B cell (primary cell): ENCODE data around the gene FES. TPM values are rescaled to one million over a fixed set of nuclear protein-coding genes. Genes with fewer than 3 reads are reported as not detected.
A peak's percentile ranks its signal among the peaks of the same experiment; 100 is the strongest.

Experiments used
- ATAC-seq: fragments of 200-7000 bp; cut with Tn5 transposase; one replicate; pipeline ENCODE4 v1.10.0; 2021; ENCODE audit warnings: low read depth, mild to moderate bottlenecking, moderate number of reproducible peaks, moderate library complexity
- CTCF ChIA-PET: fragments of 350-600 bp; sonication (Branson Sonifier 250); formaldehyde crosslinking; loops from one replicate; lab custom pipeline; 2021; ENCODE audit warnings: antibody characterized with exemption, inconsistent platforms; lab: Charles Lee
- POLR2A ChIA-PET: fragments of 350-600 bp; sonication (Branson Sonifier 250); formaldehyde crosslinking; loops from one replicate; lab custom pipeline; 2021; ENCODE audit warnings: antibody characterized with exemption; lab: Charles Lee
- DNase-seq: peaks from one replicate; pipeline ENCODE4 v3.0.0; 2013
- H2AFZ ChIP-seq: 2 replicates; pipeline ENCODE4 v1.6.1; 2012; ENCODE audit warnings: mild to moderate bottlenecking, low read depth, low read length; ENCODE audit not compliant: insufficient read depth, poor library complexity, severe bottlenecking
- H3K27ac ChIP-seq, 2 donors: 1 replicate in 1 of 2; 2 replicates in 1 of 2; pipeline ENCODE4 v1.5.1; 2012 to 2013; ENCODE audit warnings: low read length in 2 of 2, mild to moderate bottlenecking in 2 of 2, moderate library complexity in 1 of 2
- H3K27me3 ChIP-seq, 4 experiments: fragments of 200-600 bp in 1 of 4; sonication (generic) in 1 of 4; replicated peaks in 1 of 4; 1 replicate in 2 of 4; 2 replicates in 2 of 4; pipeline versions ENCODE4 v1.6.1 to v1.7.0; 2013 to 2016; ENCODE audit warnings: low read length in 3 of 4, mild to moderate bottlenecking in 2 of 4, mixed read lengths in 1 of 4, moderate library complexity in 1 of 4; ENCODE audit not compliant: insufficient read depth in 4 of 4, control insufficient read depth in 3 of 4; ENCODE audit errors: control extremely low read depth in 1 of 4
- H3K36me3 ChIP-seq, 2 experiments: replicated peaks in 1 of 2; 1 replicate in 1 of 2; 2 replicates in 1 of 2; pipeline versions ENCODE4 v1.6.1 to v1.7.1; 2013; ENCODE audit warnings: low read length in 1 of 2; ENCODE audit not compliant: insufficient read depth in 2 of 2, control insufficient read depth in 1 of 2; ENCODE audit errors: control extremely low read depth in 1 of 2, extremely low read depth in 1 of 2
- H3K4me1 ChIP-seq, 2 donors: fragments of 200-600 bp in 1 of 2; sonication (generic) in 1 of 2; 1 replicate in 1 of 2; 2 replicates in 1 of 2; pipeline versions ENCODE4 v1.5.1 to v1.6.1; 2013 to 2017; ENCODE audit warnings: low read length in 2 of 2; ENCODE audit not compliant: control insufficient read depth in 2 of 2, insufficient read depth in 2 of 2
- H3K4me2 ChIP-seq: replicated peaks from 2 replicates; pipeline ENCODE3; 2012; ENCODE audit warnings: mild to moderate bottlenecking, low read depth, low read length; ENCODE audit not compliant: poor library complexity, severe bottlenecking
- H3K4me3 ChIP-seq, 5 experiments: fragments of 200-600 bp in 1 of 5; sonication (generic) in 1 of 5; 1 replicate in 3 of 5; 2 replicates in 2 of 5; pipeline versions ENCODE4 v1.5.1 to v1.7.0; 2011 to 2016; ENCODE audit warnings: low read length in 4 of 5, mild to moderate bottlenecking in 4 of 5, low read depth in 2 of 5, control low read depth in 1 of 5, moderate library complexity in 1 of 5; ENCODE audit not compliant: insufficient read depth in 1 of 5; ENCODE audit errors: control extremely low read depth in 1 of 5, extremely low read depth in 1 of 5
- H3K79me2 ChIP-seq: fragments of 200-600 bp; sonication (generic); one replicate; pipeline ENCODE4 v1.6.0; 2016; ENCODE audit warnings: low read length; ENCODE audit not compliant: control insufficient read depth, insufficient read depth
- H3K9ac ChIP-seq: fragments of 200-600 bp; sonication (generic); 2 replicates; pipeline ENCODE4 v1.6.1; 2017; ENCODE audit warnings: mild to moderate bottlenecking, low read length, moderate library complexity
- H3K9me3 ChIP-seq, 3 donors: one replicate each; pipeline versions ENCODE4 v1.6.1 to v1.7.1; 2013; ENCODE audit warnings: low read length in 2 of 3; ENCODE audit not compliant: control insufficient read depth in 2 of 3, insufficient read depth in 1 of 3; ENCODE audit errors: control extremely low read depth in 1 of 3
- H4K20me1 ChIP-seq: 2 replicates; pipeline ENCODE4 v1.6.0; 2012; ENCODE audit warnings: mild to moderate bottlenecking, low read length; ENCODE audit not compliant: insufficient read depth, control insufficient read depth, poor library complexity, severe bottlenecking
- H3K27ac Mint-ChIP-seq: one replicate; pipeline ENCODE4 v1.8.0; 2021; ENCODE audit warnings: mixed read lengths
- H3K27me3 Mint-ChIP-seq: one replicate; pipeline ENCODE4 v1.8.0; 2021; ENCODE audit warnings: mixed read lengths
- H3K4me1 Mint-ChIP-seq: one replicate; pipeline ENCODE4 v1.8.0; 2021; ENCODE audit warnings: mixed read lengths
- H3K4me3 Mint-ChIP-seq: one replicate; pipeline ENCODE4 v1.8.0; 2021; ENCODE audit warnings: mixed read lengths
- H3K9me3 Mint-ChIP-seq: one replicate; pipeline ENCODE4 v1.8.0; 2022; ENCODE audit warnings: mixed read lengths; ENCODE audit not compliant: insufficient read depth
- CTCF ChIP-seq: fragments of 200-600 bp; IDR thresholded peaks from one replicate; pipeline ENCODE4 v1.8.0; 2022; ENCODE audit warnings: antibody characterized with exemption, mild to moderate bottlenecking
- EZH2 ChIP-seq: IDR thresholded peaks from 2 replicates; pipeline ENCODE4 v1.6.1; 2012; ENCODE audit warnings: borderline replicate concordance, low read depth, mild to moderate bottlenecking, moderate library complexity, low read length; ENCODE audit not compliant: insufficient read depth, poor library complexity, severe bottlenecking
- WGBS: methylation state at CpG from one replicate; pipeline ENCODE4 v1.1.5; 2013; ENCODE audit warnings: missing lambda C conversion rate; ENCODE audit not compliant: insufficient coverage; 5-methylcytosine and 5-hydroxymethylcytosine counted together
- intact Hi-C: fragments of 100-400 bp; cut with micrococcal nuclease; formaldehyde crosslinking; loops from one replicate; pipeline ENCODE4 v1.10.0; 2022
- polyA plus RNA-seq: library from polyadenylated mRNA; depleted of rRNA; stranded (reverse); fragments of >200 nt; gene quantifications from 2 replicates; pipeline ENCODE4 v1.2.3, GENCODE V29; 2012
- total RNA-seq, 2 donors: library from RNA; stranded (reverse); fragments of 120-200 nt in 1 of 2; gene quantifications; 1 replicate in 1 of 2; 2 replicates in 1 of 2; pipeline versions ENCODE4 v1.2.3 to v1.2.4, GENCODE V29; 2013 to 2022

The FES gene
- total and polyA plus RNA-seq, 2 donors (not counting 1 experiment from before 2014, with no cell fraction given): 23.9 to 31.4 TPM

GRCh38 chr15:90868261-90868689 is 16.0 kb upstream of the FES start, which contains the start of gene FURIN:
Gene FURIN (plus strand): TSS chr15:90868588. CDS start chr15:90875741, 7,153 bp downstream.
- Histone ChIP-seq H3K4me2 (peak within 1 kb of the TSS; percentile 98), H3K9ac (peak within 1 kb of the TSS; percentile 1)

More at GRCh38 chr15:90868261-90868689, 16.0 kb upstream of the FES start, which contains the start of gene FURIN:
- Mint-ChIP-seq H3K4me3 (peak within 1 kb of the TSS; percentile 92), H3K27ac (peak within 1 kb of the TSS; percentile 95), H3K4me1 (peaks cover 42% of the 10 kb centered on the region), H3K27me3 (no peaks in the 10 kb centered on the region), H3K9me3 (no peaks in the 10 kb centered on the region)
- no peak within 1 kb of the TSS for H2AFZ ChIP-seq
- peaks cover 31 to 40% of the 10 kb centered on the region in 2 donors for H3K4me1 ChIP-seq
- DNase-seq (no peak), ATAC-seq (no peak)
- POLR2A ChIA-PET: interaction anchor here (0.8 kb wide), 1 partner anchor 41 kb away, joined by 3 read pairs; no protein-coding TSS in a partner anchor
- H3K4me3 ChIP-seq: no peak within 1 kb of the TSS
- no peaks in the 10 kb centered on the region for H3K9me3 ChIP-seq
- peaks cover 13% of the 10 kb centered on the region for H4K20me1 ChIP-seq
- 90% methylated on average over 5 of the region's 6 CpGs for WGBS
- H3K36me3 ChIP-seq: no peaks in the 10 kb centered on the region
- peak within 1 kb of the TSS in 1 of 2 donors; percentile 32 for H3K27ac ChIP-seq
- TF ChIP-seq EZH2 (no peak), CTCF (no peak)
- H3K79me2 ChIP-seq: peaks cover 14% of the 10 kb centered on the region
- no peaks in the 10 kb centered on the region for H3K27me3 ChIP-seq
- intact Hi-C loops: no loop called here
- CTCF ChIA-PET: interaction anchor here (0.7 to 1.6 kb wide), 4 partner anchors 17 to 562 kb away, joined by 3 to 9 read pairs (median 4); partner anchors contain the start of gene FES
